Ectodermal cell (in vitro differentiated cells): Measurements from ENCODE around the gene SPON1.

Experiments
- H3K27ac ChIP-seq: 2 replicates; pipeline ENCODE4 v1.7.0; 2013; ENCODE audit warnings: mild to moderate bottlenecking, low read depth, low read length; ENCODE audit not compliant: insufficient read depth, poor library complexity, severe bottlenecking
- H3K27me3 ChIP-seq: 2 replicates; pipeline ENCODE4 v1.7.0; 2013; ENCODE audit warnings: mild to moderate bottlenecking, low read length; ENCODE audit not compliant: insufficient read depth, control insufficient read depth, poor library complexity, severe bottlenecking
- H3K36me3 ChIP-seq: one replicate; pipeline ENCODE4 v1.7.0; 2013; ENCODE audit warnings: low read length; ENCODE audit not compliant: control insufficient read depth, insufficient read depth
- H3K4me1 ChIP-seq: one replicate; pipeline ENCODE4 v1.7.0; 2013; ENCODE audit warnings: low read length; ENCODE audit not compliant: control insufficient read depth, insufficient read depth
- H3K4me3 ChIP-seq: 2 replicates; pipeline ENCODE4 v1.7.0; 2013; ENCODE audit warnings: low read depth, low read length, control low read depth; ENCODE audit not compliant: insufficient read depth
- H3K9me3 ChIP-seq: 2 replicates; pipeline ENCODE4 v1.7.0; 2013; ENCODE audit warnings: mild to moderate bottlenecking, low read length, moderate library complexity; ENCODE audit not compliant: control insufficient read depth
- WGBS, 2 experiments: methylation state at CpG; one replicate each; pipeline ENCODE4 v1.1.7; 2013; ENCODE audit warnings: missing lambda C conversion rate in 2 of 2; 5-methylcytosine and 5-hydroxymethylcytosine counted together

The SPON1 gene

GRCh38 chr11:14110629-14111028 is 148.1 kb downstream of the SPON1 start:
- Histone ChIP-seq H3K27me3 (no peaks in the 10 kb centered on the region), H3K9me3 (no peaks in the 10 kb centered on the region), H3K36me3 (no peaks in the 10 kb centered on the region), H3K27ac (no peak overlapping the region), H3K4me3 (no peak overlapping the region), H3K4me1 (no peaks in the 10 kb centered on the region)
- WGBS, 2 experiments = 93 to 97% methylated on average over 2 of the region's 2 CpGs

GRCh38 chr11:14111496-14111895 is 149.0 kb downstream of the SPON1 start:
- H3K27me3 ChIP-seq = no peaks in the 10 kb centered on the region
- H3K4me3 ChIP-seq = no peak overlapping the region
- 67% methylated on average over 1 of the region's 2 CpGs; no CpG with 5 or more reads in 1 of the 2 experiments for WGBS, 2 experiments
- H3K36me3 ChIP-seq = no peaks in the 10 kb centered on the region
- H3K27ac ChIP-seq = no peak overlapping the region
- H3K4me1 ChIP-seq = no peaks in the 10 kb centered on the region
- H3K9me3 ChIP-seq = no peaks in the 10 kb centered on the region

- Histone ChIP-seq H3K36me3 (no peaks in the 10 kb centered on the region), H3K9me3 (no peaks in the 10 kb centered on the region), H3K27ac (no peak overlapping the region), H3K4me1 (no peaks in the 10 kb centered on the region), H3K27me3 (no peaks in the 10 kb centered on the region), H3K4me3 (no peak overlapping the region)
- WGBS, 2 experiments = 93 to 96% methylated on average over 2 of the region's 2 CpGs
These were observed 150.2 kb downstream of the SPON1 start for GRCh38 chr11:14112721-14113120.

- no peaks in the 10 kb centered on the region for H3K27me3 ChIP-seq
- no peaks in the 10 kb centered on the region for H3K9me3 ChIP-seq
- WGBS, 2 experiments = 78 to 90% methylated on average over 1 of the region's 1 CpG
- no peaks in the 10 kb centered on the region for H3K36me3 ChIP-seq
- H3K27ac ChIP-seq = no peak overlapping the region
- no peak overlapping the region for H3K4me3 ChIP-seq
- no peaks in the 10 kb centered on the region for H3K4me1 ChIP-seq
These were observed 151.7 kb downstream of the SPON1 start for GRCh38 chr11:14114269-14114668.

- Histone ChIP-seq H3K9me3 (no peaks in the 10 kb centered on the region), H3K27ac (no peak overlapping the region), H3K4me1 (no peaks in the 10 kb centered on the region), H3K4me3 (no peak overlapping the region), H3K36me3 (no peaks in the 10 kb centered on the region), H3K27me3 (no peaks in the 10 kb centered on the region)
- 85 to 89% methylated on average over 2 of the region's 2 CpGs for WGBS, 2 experiments
These were observed 152.3 kb downstream of the SPON1 start for GRCh38 chr11:14114786-14115185.

GRCh38 chr11:14117632-14118031 is 155.1 kb downstream of the SPON1 start:
- no peaks in the 10 kb centered on the region for H3K9me3 ChIP-seq
- H3K27me3 ChIP-seq = no peaks in the 10 kb centered on the region
- H3K4me1 ChIP-seq = no peaks in the 10 kb centered on the region
- H3K4me3 ChIP-seq = no peak overlapping the region
- H3K36me3 ChIP-seq = no peaks in the 10 kb centered on the region
- WGBS, 2 experiments = 95 to 97% methylated on average over 1 of the region's 1 CpG
- no peak overlapping the region for H3K27ac ChIP-seq

- WGBS, 2 experiments = 33% methylated on average over 1 of the region's 1 CpG; no CpG with 5 or more reads in 1 of the 2 experiments
- no peaks in the 10 kb centered on the region for H3K36me3 ChIP-seq
- no peaks in the 10 kb centered on the region for H3K9me3 ChIP-seq
- no peak overlapping the region for H3K4me3 ChIP-seq
- no peaks in the 10 kb centered on the region for H3K4me1 ChIP-seq
- H3K27ac ChIP-seq = no peak overlapping the region
- no peaks in the 10 kb centered on the region for H3K27me3 ChIP-seq
These were observed 155.5 kb downstream of the SPON1 start for GRCh38 chr11:14118072-14118471.

GRCh38 chr11:14119357-14119756 is 156.8 kb downstream of the SPON1 start:
- Histone ChIP-seq H3K27me3 (no peaks in the 10 kb centered on the region), H3K36me3 (no peaks in the 10 kb centered on the region), H3K9me3 (no peaks in the 10 kb centered on the region), H3K27ac (no peak overlapping the region), H3K4me1 (no peaks in the 10 kb centered on the region), H3K4me3 (no peak overlapping the region)
- 91 to 95% methylated on average over 2 of the region's 2 CpGs for WGBS, 2 experiments

GRCh38 chr11:14124350-14124749 is 161.8 kb downstream of the SPON1 start:
- Histone ChIP-seq H3K27ac (no peak overlapping the region), H3K9me3 (no peaks in the 10 kb centered on the region), H3K27me3 (no peaks in the 10 kb centered on the region), H3K4me1 (no peaks in the 10 kb centered on the region), H3K36me3 (no peaks in the 10 kb centered on the region), H3K4me3 (no peak overlapping the region)
- 91 to 98% methylated on average over 2 to 3 of the region's 3 CpGs for WGBS, 2 experiments

GRCh38 chr11:14124886-14125285 is 162.4 kb downstream of the SPON1 start:
- H3K9me3 ChIP-seq = no peaks in the 10 kb centered on the region
- H3K4me1 ChIP-seq = no peaks in the 10 kb centered on the region
- no peaks in the 10 kb centered on the region for H3K27me3 ChIP-seq
- 93 to 94% methylated on average over 3 of the region's 3 CpGs for WGBS, 2 experiments
- H3K4me3 ChIP-seq = no peak overlapping the region
- H3K27ac ChIP-seq = no peak overlapping the region
- no peaks in the 10 kb centered on the region for H3K36me3 ChIP-seq

- 94 to 96% methylated on average over 2 of the region's 2 CpGs for WGBS, 2 experiments
- H3K4me3 ChIP-seq = no peak overlapping the region
- H3K27ac ChIP-seq = no peak overlapping the region
- H3K9me3 ChIP-seq = no peaks in the 10 kb centered on the region
- no peaks in the 10 kb centered on the region for H3K27me3 ChIP-seq
- no peaks in the 10 kb centered on the region for H3K4me1 ChIP-seq
- H3K36me3 ChIP-seq = no peaks in the 10 kb centered on the region
These were observed 163.0 kb downstream of the SPON1 start for GRCh38 chr11:14125529-14125928.
